Measurements from ENCODE around the gene SETBP1. TPM values are rescaled to one million over a fixed set of nuclear protein-coding genes. Genes with fewer than 3 reads are reported as not detected.

Gene SETBP1
- total RNA-seq, 1 donor: 2.6 TPM

DNA sequence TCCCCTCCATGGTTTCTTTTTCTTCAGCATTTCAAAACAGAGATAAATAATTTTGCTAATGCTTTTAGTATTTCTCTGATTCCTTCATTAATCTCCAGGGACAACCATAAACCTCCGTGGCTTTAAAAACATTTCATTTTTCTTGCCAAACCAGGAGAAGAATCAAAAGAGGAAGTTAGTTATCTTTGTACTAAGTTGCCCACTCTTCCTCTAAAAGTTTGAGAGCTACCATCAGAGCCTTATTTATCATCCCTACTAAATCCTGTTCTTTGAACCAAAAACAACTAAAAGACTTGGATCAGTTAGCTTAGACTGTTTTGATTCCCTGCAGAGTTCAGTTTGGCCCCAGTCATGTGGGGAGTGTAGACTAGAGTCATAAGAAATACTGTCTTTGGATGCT lies 208.4 kb downstream of the SETBP1 start:
- H3K4me3 ChIP-seq (ENCODE audit: low read depth, low read length): no peak overlapping the region
- TF ChIP-seq, protein P1, sequence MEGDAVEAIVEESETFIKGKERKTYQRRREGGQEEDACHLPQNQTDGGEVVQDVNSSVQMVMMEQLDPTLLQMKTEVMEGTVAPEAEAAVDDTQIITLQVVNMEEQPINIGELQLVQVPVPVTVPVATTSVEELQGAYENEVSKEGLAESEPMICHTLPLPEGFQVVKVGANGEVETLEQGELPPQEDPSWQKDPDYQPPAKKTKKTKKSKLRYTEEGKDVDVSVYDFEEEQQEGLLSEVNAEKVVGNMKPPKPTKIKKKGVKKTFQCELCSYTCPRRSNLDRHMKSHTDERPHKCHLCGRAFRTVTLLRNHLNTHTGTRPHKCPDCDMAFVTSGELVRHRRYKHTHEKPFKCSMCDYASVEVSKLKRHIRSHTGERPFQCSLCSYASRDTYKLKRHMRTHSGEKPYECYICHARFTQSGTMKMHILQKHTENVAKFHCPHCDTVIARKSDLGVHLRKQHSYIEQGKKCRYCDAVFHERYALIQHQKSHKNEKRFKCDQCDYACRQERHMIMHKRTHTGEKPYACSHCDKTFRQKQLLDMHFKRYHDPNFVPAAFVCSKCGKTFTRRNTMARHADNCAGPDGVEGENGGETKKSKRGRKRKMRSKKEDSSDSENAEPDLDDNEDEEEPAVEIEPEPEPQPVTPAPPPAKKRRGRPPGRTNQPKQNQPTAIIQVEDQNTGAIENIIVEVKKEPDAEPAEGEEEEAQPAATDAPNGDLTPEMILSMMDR (IDR thresholded peaks at IDR 0.05; ENCODE audit: insufficient read depth, low read depth, low read length): no peak
- no peak for DNase-seq (ENCODE audit: low read depth)

- TF ChIP-seq, protein P1 (IDR thresholded peaks at IDR 0.05; ENCODE audit: insufficient read depth, low read depth, low read length): no peak
- no peak overlapping the region for H3K4me3 ChIP-seq (ENCODE audit: low read depth, low read length)
- no peak for DNase-seq (ENCODE audit: low read depth)
Observed at GRCh38 chr18:44893045-44893706, 212.5 kb downstream of the SETBP1 start.

DNA sequence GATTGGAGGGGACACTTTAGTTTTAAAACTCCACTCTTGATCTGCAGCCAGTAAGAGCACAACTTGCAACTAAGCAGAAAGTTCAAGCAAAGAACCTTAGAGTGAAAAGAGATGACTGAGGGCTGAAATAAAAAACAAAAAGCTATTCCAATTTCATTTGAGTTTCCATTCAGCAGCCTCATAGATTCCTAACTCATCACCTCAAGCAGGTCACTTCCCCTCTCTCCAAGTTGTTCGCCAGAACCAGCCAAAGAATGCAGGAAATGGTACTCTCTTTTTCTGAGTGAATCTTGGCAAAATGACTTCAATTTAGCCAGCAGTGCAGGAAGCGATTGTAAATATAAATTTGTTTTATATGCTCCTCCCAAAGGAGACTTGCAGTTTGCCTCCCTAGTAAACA lies 213.3 kb downstream of the SETBP1 start:
- DNase-seq (ENCODE audit: low read depth): no peak
- TF ChIP-seq, protein P1 (IDR thresholded peaks at IDR 0.05; ENCODE audit: insufficient read depth, low read depth, low read length): no peak
- no peak overlapping the region for H3K4me3 ChIP-seq (ENCODE audit: low read depth, low read length)

DNA sequence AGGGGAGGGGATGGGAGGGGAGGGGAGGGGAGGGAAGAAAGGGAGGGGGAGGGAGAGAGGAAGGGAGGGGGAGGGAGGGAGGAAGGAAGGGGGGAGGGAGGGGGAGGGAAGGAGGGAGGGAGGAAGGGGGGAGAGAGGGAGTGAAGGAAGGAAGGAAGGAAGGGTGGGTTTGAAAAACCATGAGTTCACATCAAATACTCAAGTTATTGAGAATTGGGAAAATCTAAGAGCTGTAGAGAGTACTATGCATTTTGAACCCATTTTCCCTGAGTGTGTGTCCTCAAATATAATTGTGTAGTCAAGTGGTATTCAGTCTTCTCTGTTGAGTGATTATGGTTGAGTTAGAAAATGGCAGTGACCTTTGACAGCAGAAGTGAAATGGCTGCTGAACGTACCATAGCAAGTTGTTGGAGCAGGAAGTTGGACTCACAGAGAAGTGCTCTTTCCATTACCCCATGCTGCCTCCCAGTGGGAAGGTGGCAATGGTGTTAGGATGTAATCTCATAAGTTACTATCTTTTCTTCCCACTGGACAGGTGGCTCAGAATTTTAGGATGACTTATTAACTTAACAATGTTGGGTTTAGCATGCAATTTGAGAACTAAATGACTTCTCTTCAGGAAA lies 214.6 kb downstream of the SETBP1 start:
- peak; percentile 76 for DNase-seq (ENCODE audit: low read depth)
- TF ChIP-seq, protein P1 (IDR thresholded peaks at IDR 0.05; ENCODE audit: insufficient read depth, low read depth, low read length): peak; percentile 75
- H3K4me3 ChIP-seq (ENCODE audit: low read depth, low read length): no peak overlapping the region

- H3K4me3 ChIP-seq (ENCODE audit: low read depth, low read length): no peak overlapping the region
- DNase-seq (ENCODE audit: low read depth): no peak
- TF ChIP-seq, protein P1 (IDR thresholded peaks at IDR 0.05; ENCODE audit: insufficient read depth, low read depth, low read length): no peak
Observed at GRCh38 chr18:44896846-44897245, 216.2 kb downstream of the SETBP1 start.

- DNase-seq (ENCODE audit: low read depth): no peak
- TF ChIP-seq, protein P1 (IDR thresholded peaks at IDR 0.05; ENCODE audit: insufficient read depth, low read depth, low read length): no peak
- no peak overlapping the region for H3K4me3 ChIP-seq (ENCODE audit: low read depth, low read length)
Observed at GRCh38 chr18:44897411-44897810, 216.7 kb downstream of the SETBP1 start.
